Endodermal cell (in vitro differentiated cells): ENCODE measurements around the gene SSNA1. TPM values are rescaled to one million over a fixed set of nuclear protein-coding genes. Genes with fewer than 3 reads are reported as not detected.

Source experiments
- DNase-seq: peaks from one replicate; pipeline ENCODE4 v3.0.0-alpha.2; 2017
- H3K27ac ChIP-seq: 2 replicates; pipeline ENCODE4 v1.5.1; 2013; ENCODE audit warnings: mild to moderate bottlenecking, low read depth, low read length, moderate library complexity
- H3K27me3 ChIP-seq: 2 replicates; pipeline ENCODE4 v1.6.1; 2013; ENCODE audit warnings: mild to moderate bottlenecking, low read length, moderate library complexity; ENCODE audit not compliant: insufficient read depth, control insufficient read depth, poor library complexity, severe bottlenecking
- H3K36me3 ChIP-seq: 2 replicates; pipeline ENCODE4 v1.7.0; 2013; ENCODE audit warnings: mild to moderate bottlenecking, low read length, moderate library complexity; ENCODE audit not compliant: control insufficient read depth, insufficient read depth
- H3K4me1 ChIP-seq: one replicate; pipeline ENCODE4 v1.7.0; 2013; ENCODE audit warnings: low read length; ENCODE audit not compliant: control insufficient read depth, insufficient read depth
- H3K4me3 ChIP-seq: 2 replicates; pipeline ENCODE4 v1.5.1; 2013; ENCODE audit warnings: mild to moderate bottlenecking, low read length, moderate library complexity
- H3K9ac ChIP-seq: 2 replicates; pipeline ENCODE4 v1.6.1; 2013; ENCODE audit warnings: mild to moderate bottlenecking, low read length, moderate library complexity; ENCODE audit not compliant: poor library complexity, severe bottlenecking; ENCODE audit errors: extremely low read depth
- H3K9me3 ChIP-seq: 2 replicates; pipeline ENCODE4 v1.6.1; 2013; ENCODE audit warnings: mild to moderate bottlenecking, low read length, moderate library complexity; ENCODE audit not compliant: control insufficient read depth
- H3K27ac Mint-ChIP-seq: 2 replicates; pipeline ENCODE4 v1.8.0; 2020; ENCODE audit warnings: mixed read lengths
- H3K27me3 Mint-ChIP-seq: 2 replicates; pipeline ENCODE4 v1.8.0; 2021; ENCODE audit warnings: mild to moderate bottlenecking, mixed read lengths; ENCODE audit not compliant: insufficient read depth
- H3K36me3 Mint-ChIP-seq: 2 replicates; pipeline ENCODE4 v1.8.0; 2020; ENCODE audit warnings: low read depth, mixed read lengths
- H3K4me1 Mint-ChIP-seq: 2 replicates; pipeline ENCODE4 v1.8.0; 2020; ENCODE audit warnings: mixed read lengths
- H3K4me3 Mint-ChIP-seq: 2 replicates; pipeline ENCODE4 v1.8.0; 2020; ENCODE audit warnings: mild to moderate bottlenecking, moderate library complexity, mixed read lengths
- H3K9me3 Mint-ChIP-seq: 2 replicates; pipeline ENCODE4 v1.8.0; 2020; ENCODE audit warnings: mild to moderate bottlenecking, mixed read lengths
- WGBS, 2 experiments: methylation state at CpG; one replicate each; pipeline versions ENCODE4 v1.1.5 to v1.1.7; 2013; ENCODE audit warnings: missing lambda C conversion rate in 2 of 2, mixed read lengths in 1 of 2; ENCODE audit not compliant: insufficient coverage in 1 of 2, insufficient read length in 1 of 2; 5-methylcytosine and 5-hydroxymethylcytosine counted together
- total RNA-seq, 2 donors: library from RNA; stranded (reverse); fragmentation: NEBNext Ultra II Directional in 1 of 2; extraction: Animal tissue kit (Norgen Biotek cat#: 25700) in 1 of 2; gene quantifications; 2 replicates in 1 of 2; 3 replicates in 1 of 2; pipeline ENCODE4 v1.2.1, GENCODE V29; 2021
- TF ChIP-seq, protein P1 (sequence below): fragments of 200-600 bp; sonication (generic); conservative IDR thresholded peaks from 2 replicates; pipeline ENCODE4 v1.5.0; 2021; ENCODE audit warnings: antibody characterized with exemption, mild to moderate bottlenecking

The SSNA1 gene
- total RNA-seq, 2 donors from 2014 or later, result 66.5 to 67.7 TPM

DNA sequence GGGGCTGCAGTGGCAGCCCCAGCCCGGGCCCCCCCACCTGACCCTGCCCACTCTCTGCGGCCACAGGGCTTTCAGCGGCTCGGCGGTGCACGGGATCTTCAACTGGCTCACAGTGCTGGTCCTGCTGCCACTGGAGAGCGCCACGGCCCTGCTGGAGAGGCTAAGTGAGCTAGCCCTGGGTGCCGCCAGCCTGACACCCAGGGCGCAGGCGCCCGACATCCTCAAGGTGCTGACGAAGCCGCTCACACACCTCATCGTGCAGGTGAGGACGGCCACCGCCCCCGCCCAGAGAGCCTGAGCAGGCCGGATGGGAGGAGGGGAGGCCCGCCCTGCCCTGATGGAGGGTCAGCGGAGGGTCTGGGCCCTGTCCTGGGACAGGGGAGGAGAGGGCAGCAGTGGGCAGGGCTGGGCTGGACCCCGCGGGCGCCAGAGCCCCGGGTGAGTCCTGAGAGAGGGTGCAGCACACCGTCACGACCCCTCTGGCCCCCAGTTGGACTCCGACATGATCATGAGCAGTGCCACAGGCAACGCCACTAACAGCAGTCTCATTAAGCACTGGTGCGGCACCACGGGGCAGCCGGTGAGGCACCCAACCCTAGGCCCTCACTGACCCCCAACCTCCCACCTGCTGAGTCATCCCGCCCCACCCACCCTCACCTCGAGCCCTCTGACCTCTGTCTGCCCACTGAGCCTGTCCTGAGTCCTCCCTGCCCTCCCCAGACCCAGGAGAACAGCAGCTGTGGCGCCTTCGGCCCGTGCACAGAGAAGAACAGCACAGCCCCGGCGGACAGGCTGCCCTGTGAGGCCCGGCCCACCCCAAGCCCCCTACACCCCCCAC is 44.9 kb downstream of the SSNA1 start:
- Mint-ChIP-seq H3K4me3 (no peak overlapping the region), H3K36me3 (no peaks in the 10 kb centered on the region), H3K4me1 (peaks cover 13% of the 10 kb centered on the region), H3K27me3 (no peaks in the 10 kb centered on the region), H3K27ac (no peak overlapping the region), H3K9me3 (no peaks in the 10 kb centered on the region)
- Histone ChIP-seq H3K9me3 (no peaks in the 10 kb centered on the region), H3K36me3 (no peaks in the 10 kb centered on the region), H3K4me3 (no peak overlapping the region), H3K27me3 (no peaks in the 10 kb centered on the region), H3K27ac (no peak overlapping the region), H3K9ac (no peak overlapping the region), H3K4me1 (peaks cover 15% of the 10 kb centered on the region)
- 91 to 95% methylated on average over 14 to 39 of the region's 40 CpGs for WGBS, 2 experiments
- DNase-seq, result no peak
- TF ChIP-seq, protein P1, sequence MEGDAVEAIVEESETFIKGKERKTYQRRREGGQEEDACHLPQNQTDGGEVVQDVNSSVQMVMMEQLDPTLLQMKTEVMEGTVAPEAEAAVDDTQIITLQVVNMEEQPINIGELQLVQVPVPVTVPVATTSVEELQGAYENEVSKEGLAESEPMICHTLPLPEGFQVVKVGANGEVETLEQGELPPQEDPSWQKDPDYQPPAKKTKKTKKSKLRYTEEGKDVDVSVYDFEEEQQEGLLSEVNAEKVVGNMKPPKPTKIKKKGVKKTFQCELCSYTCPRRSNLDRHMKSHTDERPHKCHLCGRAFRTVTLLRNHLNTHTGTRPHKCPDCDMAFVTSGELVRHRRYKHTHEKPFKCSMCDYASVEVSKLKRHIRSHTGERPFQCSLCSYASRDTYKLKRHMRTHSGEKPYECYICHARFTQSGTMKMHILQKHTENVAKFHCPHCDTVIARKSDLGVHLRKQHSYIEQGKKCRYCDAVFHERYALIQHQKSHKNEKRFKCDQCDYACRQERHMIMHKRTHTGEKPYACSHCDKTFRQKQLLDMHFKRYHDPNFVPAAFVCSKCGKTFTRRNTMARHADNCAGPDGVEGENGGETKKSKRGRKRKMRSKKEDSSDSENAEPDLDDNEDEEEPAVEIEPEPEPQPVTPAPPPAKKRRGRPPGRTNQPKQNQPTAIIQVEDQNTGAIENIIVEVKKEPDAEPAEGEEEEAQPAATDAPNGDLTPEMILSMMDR, result no peak

DNA sequence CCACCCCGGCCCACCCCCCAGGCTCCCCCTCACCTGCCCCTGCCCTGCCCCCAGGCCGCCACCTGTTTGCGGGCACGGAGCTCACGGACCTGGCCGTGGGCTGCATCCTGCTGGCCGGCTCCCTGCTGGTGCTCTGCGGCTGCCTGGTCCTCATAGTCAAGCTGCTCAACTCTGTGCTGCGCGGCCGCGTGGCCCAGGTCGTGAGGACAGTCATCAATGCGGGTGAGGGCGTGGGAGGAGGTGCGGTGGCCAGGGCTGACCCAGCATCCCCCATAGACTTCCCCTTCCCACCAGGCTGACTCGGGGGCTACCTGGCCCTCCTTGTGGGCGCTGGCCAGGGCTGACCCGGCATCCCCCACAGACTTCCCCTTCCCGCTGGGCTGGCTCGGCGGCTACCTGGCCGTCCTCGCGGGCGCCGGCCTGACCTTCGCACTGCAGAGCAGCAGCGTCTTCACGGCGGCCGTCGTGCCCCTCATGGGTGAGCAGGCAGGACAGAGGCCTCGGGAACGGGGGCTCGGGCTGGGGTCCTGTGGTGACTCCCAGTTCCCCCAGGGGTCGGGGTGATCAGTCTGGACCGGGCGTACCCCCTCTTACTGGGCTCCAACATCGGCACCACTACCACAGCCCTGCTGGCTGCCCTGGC is 45.7 kb downstream of the SSNA1 start:
- peaks cover 20% of the 10 kb centered on the region for H3K4me1 ChIP-seq
- no peaks in the 10 kb centered on the region for H3K27me3 Mint-ChIP-seq
- H3K4me1 Mint-ChIP-seq, result peaks cover 16% of the 10 kb centered on the region
- no peaks in the 10 kb centered on the region for H3K27me3 ChIP-seq
- no peak overlapping the region for H3K4me3 ChIP-seq
- no peak overlapping the region for H3K4me3 Mint-ChIP-seq
- TF ChIP-seq, protein P1, result no peak
- no peak for DNase-seq
- no peak overlapping the region for H3K9ac ChIP-seq
- no peaks in the 10 kb centered on the region for H3K9me3 Mint-ChIP-seq
- peaks cover 5% of the 10 kb centered on the region for H3K36me3 ChIP-seq
- no peak overlapping the region for H3K27ac ChIP-seq
- 89 to 91% methylated on average over 24 to 40 of the region's 40 CpGs for WGBS, 2 experiments
- no peaks in the 10 kb centered on the region for H3K9me3 ChIP-seq
- H3K36me3 Mint-ChIP-seq, result no peaks in the 10 kb centered on the region
- H3K27ac Mint-ChIP-seq, result no peak overlapping the region

DNA sequence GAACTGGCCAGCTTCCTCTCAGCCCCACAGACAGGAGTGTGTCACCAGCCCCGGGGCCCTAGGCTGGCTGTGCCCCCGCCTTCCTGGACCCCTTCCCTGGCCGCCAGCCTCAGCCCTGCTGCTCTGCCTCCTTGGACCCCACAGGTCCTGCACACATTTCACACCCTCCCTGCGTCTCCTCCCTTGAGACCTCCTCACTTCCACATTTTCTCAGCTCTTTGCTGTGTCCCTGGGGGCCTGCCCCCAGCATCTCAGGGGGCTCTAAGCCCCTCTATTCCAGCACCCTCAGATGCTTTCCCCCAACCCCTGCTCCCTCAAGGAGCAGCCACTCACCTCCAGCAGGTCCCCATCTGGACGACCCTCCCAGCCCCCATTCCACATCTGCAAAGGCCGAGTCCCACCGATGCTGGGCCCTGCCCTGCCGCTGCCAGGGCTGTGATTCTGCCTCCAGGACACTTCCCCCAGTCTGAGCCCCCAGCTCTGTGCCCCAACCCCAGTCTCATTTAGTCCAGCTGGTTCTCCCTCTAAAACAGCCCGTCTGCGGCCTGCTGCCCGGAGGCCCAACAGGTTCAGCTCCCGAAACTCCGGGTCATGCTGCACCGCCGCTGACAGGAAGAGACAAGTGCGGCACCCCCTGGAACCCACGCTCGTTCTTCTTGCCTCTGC is 46.4 kb downstream of the SSNA1 start:
- DNase-seq, result no peak
- Mint-ChIP-seq H3K27me3 (no peaks in the 10 kb centered on the region), H3K4me3 (no peak overlapping the region), H3K27ac (no peak overlapping the region), H3K9me3 (no peaks in the 10 kb centered on the region), H3K4me1 (peaks cover 16% of the 10 kb centered on the region), H3K36me3 (no peaks in the 10 kb centered on the region)
- WGBS, 2 experiments, result 85 to 92% methylated on average over 13 to 17 of the region's 18 CpGs
- H3K9ac ChIP-seq, result no peak overlapping the region
- peaks cover 5% of the 10 kb centered on the region for H3K36me3 ChIP-seq
- H3K4me1 ChIP-seq, result peaks cover 20% of the 10 kb centered on the region
- TF ChIP-seq, protein P1, result no peak
- no peaks in the 10 kb centered on the region for H3K27me3 ChIP-seq
- H3K4me3 ChIP-seq, result no peak overlapping the region
- no peaks in the 10 kb centered on the region for H3K9me3 ChIP-seq
- no peak overlapping the region for H3K27ac ChIP-seq
